ENCODE measurements around the gene TFAP2C.

DNA sequence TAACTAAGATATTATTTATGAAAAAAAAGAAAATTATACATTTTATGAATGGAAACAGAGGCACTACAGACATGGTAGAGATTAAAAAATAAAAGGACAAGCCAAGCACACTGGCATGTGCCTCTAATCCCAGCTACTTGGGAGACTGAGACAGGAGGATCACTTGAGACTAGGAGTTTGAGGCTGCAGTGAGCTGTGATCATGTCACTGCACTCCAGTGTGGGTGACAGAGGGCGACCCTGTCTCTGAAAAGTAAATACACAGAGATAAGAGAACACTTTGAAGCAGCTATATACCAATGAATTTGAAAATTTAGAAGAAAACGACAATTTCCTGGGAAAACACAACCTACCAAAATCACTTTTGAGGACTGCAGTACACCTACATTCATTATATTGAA, 47.4 kb upstream of the TFAP2C start:
- TF ChIP-seq, protein P1, sequence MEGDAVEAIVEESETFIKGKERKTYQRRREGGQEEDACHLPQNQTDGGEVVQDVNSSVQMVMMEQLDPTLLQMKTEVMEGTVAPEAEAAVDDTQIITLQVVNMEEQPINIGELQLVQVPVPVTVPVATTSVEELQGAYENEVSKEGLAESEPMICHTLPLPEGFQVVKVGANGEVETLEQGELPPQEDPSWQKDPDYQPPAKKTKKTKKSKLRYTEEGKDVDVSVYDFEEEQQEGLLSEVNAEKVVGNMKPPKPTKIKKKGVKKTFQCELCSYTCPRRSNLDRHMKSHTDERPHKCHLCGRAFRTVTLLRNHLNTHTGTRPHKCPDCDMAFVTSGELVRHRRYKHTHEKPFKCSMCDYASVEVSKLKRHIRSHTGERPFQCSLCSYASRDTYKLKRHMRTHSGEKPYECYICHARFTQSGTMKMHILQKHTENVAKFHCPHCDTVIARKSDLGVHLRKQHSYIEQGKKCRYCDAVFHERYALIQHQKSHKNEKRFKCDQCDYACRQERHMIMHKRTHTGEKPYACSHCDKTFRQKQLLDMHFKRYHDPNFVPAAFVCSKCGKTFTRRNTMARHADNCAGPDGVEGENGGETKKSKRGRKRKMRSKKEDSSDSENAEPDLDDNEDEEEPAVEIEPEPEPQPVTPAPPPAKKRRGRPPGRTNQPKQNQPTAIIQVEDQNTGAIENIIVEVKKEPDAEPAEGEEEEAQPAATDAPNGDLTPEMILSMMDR (IDR thresholded peaks at IDR 0.05; ENCODE audit: borderline replicate concordance, extremely low read depth, low read length, poor library complexity, severe bottlenecking): no peak
- no peak for TF ChIP-seq EZH2 (IDR thresholded peaks at IDR 0.05; ENCODE audit: borderline replicate concordance, low read depth, low read length, severe bottlenecking)

Measured in DND-41 (cell line).